ENCODE data around the gene SCO2. TPM values are rescaled to one million over a fixed set of nuclear protein-coding genes. Genes with fewer than 3 reads are reported as not detected.

Gene SCO2
- total and polyA plus RNA-seq, 2 of the 4 experiments (the other 2 are of a cell fraction), result 1.3 to 1.9 TPM

GRCh38 chr22:50563413-50564160 lies 38.2 kb upstream of the SCO2 start:
- POLR2A ChIA-PET (ENCODE audit: unreplicated experiment), result interaction anchor here (0.5 kb wide), 1 partner anchor 96 kb away, joined by 3 read pairs; no protein-coding TSS in a partner anchor
- DNase-seq, result no peak
- TF ChIP-seq, protein P1, sequence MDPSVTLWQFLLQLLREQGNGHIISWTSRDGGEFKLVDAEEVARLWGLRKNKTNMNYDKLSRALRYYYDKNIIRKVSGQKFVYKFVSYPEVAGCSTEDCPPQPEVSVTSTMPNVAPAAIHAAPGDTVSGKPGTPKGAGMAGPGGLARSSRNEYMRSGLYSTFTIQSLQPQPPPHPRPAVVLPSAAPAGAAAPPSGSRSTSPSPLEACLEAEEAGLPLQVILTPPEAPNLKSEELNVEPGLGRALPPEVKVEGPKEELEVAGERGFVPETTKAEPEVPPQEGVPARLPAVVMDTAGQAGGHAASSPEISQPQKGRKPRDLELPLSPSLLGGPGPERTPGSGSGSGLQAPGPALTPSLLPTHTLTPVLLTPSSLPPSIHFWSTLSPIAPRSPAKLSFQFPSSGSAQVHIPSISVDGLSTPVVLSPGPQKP (IDR thresholded peaks at IDR 0.05; ENCODE audit: borderline replicate concordance, low read depth, low read length), result no peak
- no peak for TF ChIP-seq CEBPB (IDR thresholded peaks at IDR 0.05; ENCODE audit: low read depth, low read length)
- no peak for TF ChIP-seq MXI1 (IDR thresholded peaks at IDR 0.05; ENCODE audit: borderline replicate concordance, low read depth, low read length)
- TF ChIP-seq, protein P2, sequence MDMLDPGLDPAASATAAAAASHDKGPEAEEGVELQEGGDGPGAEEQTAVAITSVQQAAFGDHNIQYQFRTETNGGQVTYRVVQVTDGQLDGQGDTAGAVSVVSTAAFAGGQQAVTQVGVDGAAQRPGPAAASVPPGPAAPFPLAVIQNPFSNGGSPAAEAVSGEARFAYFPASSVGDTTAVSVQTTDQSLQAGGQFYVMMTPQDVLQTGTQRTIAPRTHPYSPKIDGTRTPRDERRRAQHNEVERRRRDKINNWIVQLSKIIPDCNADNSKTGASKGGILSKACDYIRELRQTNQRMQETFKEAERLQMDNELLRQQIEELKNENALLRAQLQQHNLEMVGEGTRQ (IDR thresholded peaks at IDR 0.05; ENCODE audit: low read depth, low read length), result no peak
- TF ChIP-seq CHD1 (IDR thresholded peaks at IDR 0.05; ENCODE audit: low read depth, low read length), result no peak
- no peak for TF ChIP-seq MAFK (IDR thresholded peaks at IDR 0.05; ENCODE audit: low read depth, low read length)
- TF ChIP-seq MAZ (IDR thresholded peaks at IDR 0.05; ENCODE audit: borderline replicate concordance, low read depth, low read length), result no peak
- TF ChIP-seq, protein P3, sequence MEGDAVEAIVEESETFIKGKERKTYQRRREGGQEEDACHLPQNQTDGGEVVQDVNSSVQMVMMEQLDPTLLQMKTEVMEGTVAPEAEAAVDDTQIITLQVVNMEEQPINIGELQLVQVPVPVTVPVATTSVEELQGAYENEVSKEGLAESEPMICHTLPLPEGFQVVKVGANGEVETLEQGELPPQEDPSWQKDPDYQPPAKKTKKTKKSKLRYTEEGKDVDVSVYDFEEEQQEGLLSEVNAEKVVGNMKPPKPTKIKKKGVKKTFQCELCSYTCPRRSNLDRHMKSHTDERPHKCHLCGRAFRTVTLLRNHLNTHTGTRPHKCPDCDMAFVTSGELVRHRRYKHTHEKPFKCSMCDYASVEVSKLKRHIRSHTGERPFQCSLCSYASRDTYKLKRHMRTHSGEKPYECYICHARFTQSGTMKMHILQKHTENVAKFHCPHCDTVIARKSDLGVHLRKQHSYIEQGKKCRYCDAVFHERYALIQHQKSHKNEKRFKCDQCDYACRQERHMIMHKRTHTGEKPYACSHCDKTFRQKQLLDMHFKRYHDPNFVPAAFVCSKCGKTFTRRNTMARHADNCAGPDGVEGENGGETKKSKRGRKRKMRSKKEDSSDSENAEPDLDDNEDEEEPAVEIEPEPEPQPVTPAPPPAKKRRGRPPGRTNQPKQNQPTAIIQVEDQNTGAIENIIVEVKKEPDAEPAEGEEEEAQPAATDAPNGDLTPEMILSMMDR (conservative IDR thresholded peaks at IDR 0.05; ENCODE audit: low read depth, low read length), result no peak
- TF ChIP-seq NFE2L2 (IDR thresholded peaks at IDR 0.05; ENCODE audit: low read depth, low read length), result no peak
- no peak for TF ChIP-seq BHLHE40 (IDR thresholded peaks at IDR 0.05; ENCODE audit: low read depth, low read length)
- no peak for TF ChIP-seq RCOR1 (IDR thresholded peaks at IDR 0.05; ENCODE audit: insufficient replicate concordance, low read length)
- TF ChIP-seq RFX5 (IDR thresholded peaks at IDR 0.05; ENCODE audit: low read depth, low read length), result no peak
- no peak for TF ChIP-seq FOS (IDR thresholded peaks at IDR 0.05; ENCODE audit: low read depth, low read length)
- no peak for TF ChIP-seq POLR2A (IDR thresholded peaks at IDR 0.05; ENCODE audit: low read depth, low read length)

More at GRCh38 chr22:50563413-50564160, 38.2 kb upstream of the SCO2 start:
- Histone ChIP-seq H3K23ac (ENCODE audit: low read depth, low read length) (no peak overlapping the region), H3K4me1 (ENCODE audit: control insufficient read depth, insufficient read depth, low read length) (no peaks in the 10 kb centered on the region), H3K4me3 (ENCODE audit: insufficient read depth, low read depth, low read length) (peak overlapping the region; percentile 63), H3K9me1 (ENCODE audit: insufficient read depth, low read length) (0 out of 2 replicates have a peak, but pooled peaks cover 4% of the 10 kb centered on the region), H3K4me2 (ENCODE audit: low read depth, low read length) (peak overlapping the region; percentile 97), H2BK20ac (ENCODE audit: low read depth, low read length) (no peak overlapping the region), H3K14ac (replicated peaks; ENCODE audit: low read depth, low read length) (peak overlapping the region; percentile 22; the same call in 1 of the 2 replicates), H2BK120ac (ENCODE audit: low read depth, low read length) (no peak overlapping the region), H2BK15ac (ENCODE audit: low read depth, low read length) (no peak overlapping the region), H3K27me3 (ENCODE audit: control insufficient read depth, insufficient read depth, low read length) (peaks cover 22% of the 10 kb centered on the region), H2BK5ac (ENCODE audit: low read depth, low read length, poor library complexity, severe bottlenecking) (no peak overlapping the region), H3K4ac (ENCODE audit: low read depth, low read length) (no peak overlapping the region), H3K9me3 (ENCODE audit: control insufficient read depth, insufficient read depth, low read length) (no peaks in the 10 kb centered on the region), H4K8ac (ENCODE audit: low read depth in 2 of 2, low read length in 2 of 2) (peak overlapping the region; percentile 65 to 74; a peak in 2 of 4 replicates), H3K56ac (ENCODE audit: extremely low read depth, insufficient read depth, low read length) (no peak overlapping the region), H3K79me1 (ENCODE audit: low read depth in 1 of 2, low read length in 2 of 2) (no peaks in the 10 kb centered on the region), H4K5ac (ENCODE audit: low read depth, low read length) (peak overlapping the region; percentile 4; the same call in 1 of the 2 replicates), H2AFZ (replicated peaks; ENCODE audit: low read length, poor library complexity) (peak overlapping the region; percentile 98), H3K36me3 (ENCODE audit: control insufficient read depth, insufficient read depth, low read length) (no peaks in the 10 kb centered on the region), H2AK5ac (ENCODE audit: low read depth, low read length) (no peak overlapping the region), H3K18ac (ENCODE audit: low read depth, low read length) (no peak overlapping the region), H3K9ac (ENCODE audit: low read depth, low read length) (peak overlapping the region; percentile 48), H3K27ac (ENCODE audit: insufficient read depth, low read length) (no peak overlapping the region), H4K20me1 (ENCODE audit: insufficient read depth, low read length) (no peaks in the 10 kb centered on the region), H2AK9ac (replicated peaks; ENCODE audit: low read depth, low read length, poor library complexity) (peak overlapping the region; percentile 85), H4K91ac (ENCODE audit: insufficient read depth, low read depth, low read length) (no peak overlapping the region; the same call in 1 of the 2 replicates)
- CTCF ChIA-PET, result interaction anchor here (0.8 to 1.9 kb wide), 6 partner anchors 8 to 55 kb away, joined by 3 to 8 read pairs (median 4); partner anchors contain the start of genes LMF2, NCAPH2 and SCO2
- BruUV-seq (replicated peaks), result no TSS peak
- no peak for ATAC-seq (ENCODE audit: low read depth)
- dilution Hi-C loops (cut with HindIII; ENCODE audit: low sequenced_read_pairs, unreplicated experiment) (no loop called here), intact Hi-C loops (cut with micrococcal nuclease) (no loop called here), in situ Hi-C loops (cut with MboI; ENCODE audit: low sequenced_read_pairs) (no loop called here)
- WGBS, 2 experiments (ENCODE audit: extremely low coverage in 2 of 2, insufficient read length in 1 of 2), result 8% methylated on average over 9 of the region's 17 CpGs; no CpG with 5 or more reads in 1 of the 2 experiments
